ENCODE data around the gene TRIM33. TPM values are rescaled to one million over a fixed set of nuclear protein-coding genes. Genes with fewer than 3 reads are reported as not detected.

Gene TRIM33
- total RNA-seq, result 10 to 100 TPM; 36.7 to 45.5 TPM

GRCh38 chr1:114511032-114511785 lies at the start of gene TRIM33:
Gene TRIM33 (minus strand): TSS chr1:114511203. CDS start chr1:114511076, 127 bp downstream.
- DNase-seq (ENCODE audit: low spot score in 2 of 2), result peak; percentile 87 to 92
- peaks cover 20 to 22% of the 10 kb centered on the region in 2 donors for H3K36me3 Mint-ChIP-seq
- H3K9me3 Mint-ChIP-seq, result no peaks in the 10 kb centered on the region
- ATAC-seq, result peak; percentile 77 to 90
- peak within 1 kb of the TSS; percentile 100 for H3K27ac Mint-ChIP-seq

- no peaks in the 10 kb centered on the region for H3K36me3 Mint-ChIP-seq
- ATAC-seq, result no peak
- DNase-seq (ENCODE audit: low spot score in 2 of 2), result no peak
- no peak overlapping the region for H3K27ac Mint-ChIP-seq
- no peaks in the 10 kb centered on the region for H3K9me3 Mint-ChIP-seq
Observed at GRCh38 chr1:114559356-114559755, 48.4 kb upstream of the TRIM33 start.

- no peaks in the 10 kb centered on the region for H3K36me3 Mint-ChIP-seq
- no peaks in the 10 kb centered on the region for H3K9me3 Mint-ChIP-seq
- no peak overlapping the region for H3K27ac Mint-ChIP-seq
- DNase-seq (ENCODE audit: low spot score in 2 of 2) (no peak), ATAC-seq (no peak)
Observed at GRCh38 chr1:114558544-114558943, 47.5 kb upstream of the TRIM33 start.

- Mint-ChIP-seq H3K27ac (no peak overlapping the region), H3K36me3 (no peaks in the 10 kb centered on the region), H3K9me3 (no peaks in the 10 kb centered on the region)
- ATAC-seq (no peak), DNase-seq (ENCODE audit: low spot score in 2 of 2) (no peak)
Observed at GRCh38 chr1:114554577-114554976, 43.6 kb upstream of the TRIM33 start.

- no peak for ATAC-seq
- Mint-ChIP-seq H3K36me3 (no peaks in the 10 kb centered on the region), H3K27ac (no peak overlapping the region), H3K9me3 (no peaks in the 10 kb centered on the region)
- DNase-seq (ENCODE audit: low spot score in 2 of 2), result no peak
Observed at GRCh38 chr1:114552106-114552639, 41.2 kb upstream of the TRIM33 start.

GRCh38 chr1:114551400-114551799 lies 40.4 kb upstream of the TRIM33 start:
- H3K27ac Mint-ChIP-seq, result no peak overlapping the region
- DNase-seq (ENCODE audit: low spot score in 2 of 2) (no peak), ATAC-seq (no peak)
- H3K9me3 Mint-ChIP-seq, result no peaks in the 10 kb centered on the region
- no peaks in the 10 kb centered on the region for H3K36me3 Mint-ChIP-seq

- DNase-seq (ENCODE audit: low spot score in 2 of 2) (no peak), ATAC-seq (no peak)
- H3K36me3 Mint-ChIP-seq, result no peaks in the 10 kb centered on the region
- no peak overlapping the region for H3K27ac Mint-ChIP-seq
- H3K9me3 Mint-ChIP-seq, result no peaks in the 10 kb centered on the region
Observed at GRCh38 chr1:114550336-114550735, 39.3 kb upstream of the TRIM33 start.

- Mint-ChIP-seq H3K9me3 (no peaks in the 10 kb centered on the region), H3K36me3 (no peaks in the 10 kb centered on the region), H3K27ac (no peak overlapping the region)
- ATAC-seq (no peak), DNase-seq (ENCODE audit: low spot score in 2 of 2) (no peak)
Observed at GRCh38 chr1:114549137-114549536, 38.1 kb upstream of the TRIM33 start.

- DNase-seq (ENCODE audit: low spot score in 2 of 2), result no peak
- Mint-ChIP-seq H3K36me3 (no peaks in the 10 kb centered on the region), H3K9me3 (no peaks in the 10 kb centered on the region), H3K27ac (no peak overlapping the region)
- ATAC-seq, result no peak
Observed at GRCh38 chr1:114547076-114547475, 36.1 kb upstream of the TRIM33 start.

- no peak overlapping the region for H3K27ac Mint-ChIP-seq
- DNase-seq (ENCODE audit: low spot score in 2 of 2), result no peak
- no peak for ATAC-seq
- no peaks in the 10 kb centered on the region for H3K9me3 Mint-ChIP-seq
- no peaks in the 10 kb centered on the region for H3K36me3 Mint-ChIP-seq
Observed at GRCh38 chr1:114545796-114546195, 34.8 kb upstream of the TRIM33 start.

- no peak overlapping the region for H3K27ac Mint-ChIP-seq
- DNase-seq (ENCODE audit: low spot score in 2 of 2) (no peak), ATAC-seq (no peak)
- no peaks in the 10 kb centered on the region for H3K9me3 Mint-ChIP-seq
- no peaks in the 10 kb centered on the region for H3K36me3 Mint-ChIP-seq
Observed at GRCh38 chr1:114545315-114545714, 34.3 kb upstream of the TRIM33 start.

GRCh38 chr1:114540821-114541220 lies 29.8 kb upstream of the TRIM33 start:
- Mint-ChIP-seq H3K36me3 (no peaks in the 10 kb centered on the region), H3K9me3 (no peaks in the 10 kb centered on the region), H3K27ac (no peak overlapping the region)
- ATAC-seq (no peak), DNase-seq (ENCODE audit: low spot score in 2 of 2) (no peak)

GRCh38 chr1:114540272-114540671 lies 29.3 kb upstream of the TRIM33 start:
- no peak for ATAC-seq
- Mint-ChIP-seq H3K9me3 (no peaks in the 10 kb centered on the region), H3K36me3 (no peaks in the 10 kb centered on the region), H3K27ac (no peak overlapping the region)
- no peak for DNase-seq (ENCODE audit: low spot score in 2 of 2)

GRCh38 chr1:114536043-114536442 lies 25.0 kb upstream of the TRIM33 start:
- ATAC-seq (no peak), DNase-seq (ENCODE audit: low spot score in 2 of 2) (no peak)
- no peaks in the 10 kb centered on the region for H3K36me3 Mint-ChIP-seq
- H3K27ac Mint-ChIP-seq, result no peak overlapping the region
- no peaks in the 10 kb centered on the region for H3K9me3 Mint-ChIP-seq

- Mint-ChIP-seq H3K36me3 (no peaks in the 10 kb centered on the region), H3K9me3 (no peaks in the 10 kb centered on the region), H3K27ac (no peak overlapping the region)
- ATAC-seq (no peak), DNase-seq (ENCODE audit: low spot score in 2 of 2) (no peak)
Observed at GRCh38 chr1:114535401-114535800, 24.4 kb upstream of the TRIM33 start.

- Mint-ChIP-seq H3K36me3 (no peaks in the 10 kb centered on the region), H3K27ac (no peak overlapping the region), H3K9me3 (no peaks in the 10 kb centered on the region)
- ATAC-seq (peak in 1 of 2 donors; percentile 26), DNase-seq (ENCODE audit: low spot score in 2 of 2) (no peak)
Observed at GRCh38 chr1:114531094-114531493, 20.1 kb upstream of the TRIM33 start.

GRCh38 chr1:114530224-114530623 lies 19.2 kb upstream of the TRIM33 start:
- Mint-ChIP-seq H3K36me3 (no peaks in the 10 kb centered on the region), H3K9me3 (no peaks in the 10 kb centered on the region), H3K27ac (no peak overlapping the region)
- DNase-seq (ENCODE audit: low spot score in 2 of 2) (no peak), ATAC-seq (no peak)

- Mint-ChIP-seq H3K27ac (no peak overlapping the region), H3K36me3 (no peaks in the 10 kb centered on the region), H3K9me3 (no peaks in the 10 kb centered on the region)
- no peak for ATAC-seq
- DNase-seq (ENCODE audit: low spot score in 2 of 2), result no peak
Observed at GRCh38 chr1:114524944-114525343, 13.9 kb upstream of the TRIM33 start.
